Progenitor cell of endocrine pancreas (in vitro differentiated cells): ENCODE data around the gene PCDH15. TPM values are rescaled to one million over a fixed set of nuclear protein-coding genes. Genes with fewer than 3 reads are reported as not detected.

ENCODE experiments used
- DNase-seq: peaks from one replicate; pipeline ENCODE4 v3.0.0; 2021; ENCODE audit warnings: low spot score; ENCODE audit not compliant: unreplicated experiment
- H3K27ac Mint-ChIP-seq: 2 replicates; pipeline ENCODE4 v1.8.0; 2021; ENCODE audit warnings: mild to moderate bottlenecking, moderate library complexity, mixed read lengths
- H3K27me3 Mint-ChIP-seq: 2 replicates; pipeline ENCODE4 v1.8.0; 2021; ENCODE audit warnings: mixed read lengths
- H3K36me3 Mint-ChIP-seq: 2 replicates; pipeline ENCODE4 v1.8.0; 2022; ENCODE audit warnings: mixed read lengths; ENCODE audit not compliant: insufficient read depth
- H3K4me1 Mint-ChIP-seq: 2 replicates; pipeline ENCODE4 v1.8.0; 2021; ENCODE audit warnings: low read depth, mixed read lengths
- H3K4me3 Mint-ChIP-seq: 2 replicates; pipeline ENCODE4 v1.8.0; 2021; ENCODE audit warnings: low read depth, mild to moderate bottlenecking, moderate library complexity, mixed read lengths
- H3K9me3 Mint-ChIP-seq: 2 replicates; pipeline ENCODE4 v1.8.0; 2021; ENCODE audit warnings: low read depth, mixed read lengths
- CTCF ChIP-seq: fragments of 200-600 bp; sonication (generic); IDR thresholded peaks from one replicate; pipeline ENCODE4 v1.5.0; 2021; ENCODE audit warnings: antibody characterized with exemption, mild to moderate bottlenecking; ENCODE audit not compliant: unreplicated experiment
- total RNA-seq: library from RNA; stranded (reverse); gene quantifications from 2 replicates; pipeline ENCODE4 v1.2.1, GENCODE V29; 2021

Gene PCDH15
- total RNA-seq, 1 donor from 2014 or later, result 0.14 TPM

GRCh38 chr10:53846809-53847208 lies 954.2 kb downstream of the PCDH15 start:
- no peak overlapping the region for H3K27ac Mint-ChIP-seq
- no peak for TF ChIP-seq CTCF
- H3K4me1 Mint-ChIP-seq, result peaks cover 6% of the 10 kb centered on the region
- H3K4me3 Mint-ChIP-seq, result no peak overlapping the region
- no peaks in the 10 kb centered on the region for H3K27me3 Mint-ChIP-seq
- H3K9me3 Mint-ChIP-seq, result no peaks in the 10 kb centered on the region
- H3K36me3 Mint-ChIP-seq, result no peaks in the 10 kb centered on the region
- DNase-seq, result no peak

- no peak for DNase-seq
- Mint-ChIP-seq H3K4me1 (peaks cover 12% of the 10 kb centered on the region), H3K27ac (no peak overlapping the region), H3K4me3 (no peak overlapping the region), H3K36me3 (no peaks in the 10 kb centered on the region), H3K27me3 (no peaks in the 10 kb centered on the region), H3K9me3 (no peaks in the 10 kb centered on the region)
- TF ChIP-seq CTCF, result no peak
Observed at GRCh38 chr10:53843736-53844362, 957.2 kb downstream of the PCDH15 start.

- no peak for TF ChIP-seq CTCF
- no peak for DNase-seq
- H3K36me3 Mint-ChIP-seq, result no peaks in the 10 kb centered on the region
- H3K4me3 Mint-ChIP-seq, result no peak overlapping the region
- peaks cover 11% of the 10 kb centered on the region for H3K4me1 Mint-ChIP-seq
- H3K27me3 Mint-ChIP-seq, result no peaks in the 10 kb centered on the region
- H3K27ac Mint-ChIP-seq, result no peak overlapping the region
- no peaks in the 10 kb centered on the region for H3K9me3 Mint-ChIP-seq
Observed at GRCh38 chr10:53841483-53842145, 959.4 kb downstream of the PCDH15 start.

- Mint-ChIP-seq H3K4me3 (no peak overlapping the region), H3K36me3 (no peaks in the 10 kb centered on the region), H3K4me1 (peaks cover 11% of the 10 kb centered on the region), H3K9me3 (no peaks in the 10 kb centered on the region), H3K27ac (no peak overlapping the region), H3K27me3 (no peaks in the 10 kb centered on the region)
- no peak for TF ChIP-seq CTCF
- no peak for DNase-seq
Observed at GRCh38 chr10:53840653-53841052, 960.4 kb downstream of the PCDH15 start.

GRCh38 chr10:53839440-53840039 lies 961.5 kb downstream of the PCDH15 start:
- no peaks in the 10 kb centered on the region for H3K27me3 Mint-ChIP-seq
- no peak overlapping the region for H3K4me3 Mint-ChIP-seq
- H3K27ac Mint-ChIP-seq, result no peak overlapping the region
- H3K36me3 Mint-ChIP-seq, result no peaks in the 10 kb centered on the region
- no peaks in the 10 kb centered on the region for H3K9me3 Mint-ChIP-seq
- TF ChIP-seq CTCF, result peak; percentile 71
- H3K4me1 Mint-ChIP-seq, result peaks cover 11% of the 10 kb centered on the region
- DNase-seq, result no peak
